Measurements from ENCODE around the gene CAPN8.

GRCh38 chr1:223531742-223532341 lies 133.7 kb downstream of the CAPN8 start:
- peak; percentile 92 for TF ChIP-seq CTCF (conservative IDR thresholded peaks at IDR 0.05)
- TF ChIP-seq ZFX (IDR thresholded peaks at IDR 0.05): no peak

Measured in C4-2B (cell line).